ENCODE measurements around the gene HHIPL1.

- TF ChIP-seq CTCF (IDR thresholded peaks at IDR 0.05) = no peak
- TF ChIP-seq POLR2A (IDR thresholded peaks at IDR 0.05) = no peak
Observed at GRCh38 chr14:99690636-99691035, 45.7 kb downstream of the HHIPL1 start.
